GM18526 (cell line): ENCODE data around the gene OSBP.

Experiments
- POLR2A ChIP-seq: IDR thresholded peaks from 3 replicates; pipeline ENCODE4 v1.6.1; 2011; ENCODE audit not compliant: insufficient read length; ENCODE audit errors: extremely low read depth

Gene OSBP

GRCh38 chr11:59573216-59573615, 42.4 kb downstream of the OSBP start:
- no peak for TF ChIP-seq POLR2A

- TF ChIP-seq POLR2A: no peak
These were observed 43.5 kb downstream of the OSBP start for GRCh38 chr11:59572091-59572490.

- no peak for TF ChIP-seq POLR2A
These were observed 53.3 kb downstream of the OSBP start for GRCh38 chr11:59562292-59562691.

GRCh38 chr11:59560702-59561473, 54.7 kb downstream of the OSBP start:
- TF ChIP-seq POLR2A: peak; percentile 16

- no peak for TF ChIP-seq POLR2A
These were observed 55.3 kb downstream of the OSBP start for GRCh38 chr11:59560290-59560701.

GRCh38 chr11:59559886-59560285, 55.7 kb downstream of the OSBP start:
- no peak for TF ChIP-seq POLR2A

- no peak for TF ChIP-seq POLR2A
These were observed 57.3 kb downstream of the OSBP start for GRCh38 chr11:59558270-59558643.

GRCh38 chr11:59556917-59557348, 58.6 kb downstream of the OSBP start:
- TF ChIP-seq POLR2A: no peak

- TF ChIP-seq POLR2A: no peak
These were observed 59.3 kb downstream of the OSBP start for GRCh38 chr11:59556115-59556916.

- TF ChIP-seq POLR2A: no peak
These were observed 59.9 kb downstream of the OSBP start for GRCh38 chr11:59555601-59556114.

- no peak for TF ChIP-seq POLR2A
These were observed 62.3 kb downstream of the OSBP start for GRCh38 chr11:59553323-59553722.

GRCh38 chr11:59552844-59553243, 62.7 kb downstream of the OSBP start:
- no peak for TF ChIP-seq POLR2A

GRCh38 chr11:59551659-59552521, 63.7 kb downstream of the OSBP start:
- TF ChIP-seq POLR2A: no peak

GRCh38 chr11:59550842-59551658, 64.5 kb downstream of the OSBP start:
- no peak for TF ChIP-seq POLR2A
